ENCODE measurements around the gene ZWILCH. TPM values are rescaled to one million over a fixed set of nuclear protein-coding genes. Genes with fewer than 3 reads are reported as not detected.

The ZWILCH gene
- polyA plus RNA-seq, 2 donors = 4.5 to 7.9 TPM

DNA sequence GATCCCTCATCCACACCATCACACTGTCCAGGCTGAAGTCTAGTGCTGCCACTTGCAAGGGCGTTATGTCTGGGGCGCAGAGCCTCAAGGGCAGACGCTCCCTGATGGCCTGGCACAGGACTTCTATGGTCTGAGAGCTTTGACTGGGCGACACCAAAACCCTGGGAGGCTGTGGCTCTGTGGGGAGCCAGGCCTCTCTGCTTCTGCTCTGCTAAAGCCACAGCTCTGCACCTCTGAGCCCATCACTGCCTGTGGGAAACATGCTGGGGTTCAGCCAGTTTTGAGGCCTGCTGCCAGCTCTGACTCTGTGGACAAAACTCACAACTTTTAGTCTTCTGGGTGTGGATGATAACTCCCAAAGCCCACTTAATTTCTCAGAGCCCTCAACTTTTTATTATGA is 67.0 kb downstream of the ZWILCH start:
- Histone ChIP-seq H3K9me3 (ENCODE audit: control insufficient read depth in 2 of 2, insufficient read depth in 1 of 2, low read depth in 1 of 2, low read length in 1 of 2) (no peaks in the 10 kb centered on the region), H3K27me3 (ENCODE audit: control insufficient read depth in 1 of 2, insufficient read depth in 2 of 2, low read length in 2 of 2) (no peaks in the 10 kb centered on the region), H3K4me1 (ENCODE audit: control insufficient read depth in 2 of 2, insufficient read depth in 2 of 2, low read length in 1 of 2) (no peaks in the 10 kb centered on the region), H3K27ac (ENCODE audit: low read depth in 2 of 2, low read length in 1 of 2) (no peak overlapping the region), H3K4me3 (ENCODE audit: low read depth in 1 of 2, low read length in 2 of 2) (no peak overlapping the region), H3K36me3 (ENCODE audit: control insufficient read depth in 2 of 2, insufficient read depth in 2 of 2, low read length in 1 of 2) (no peaks in the 10 kb centered on the region)
- 86 to 96% methylated on average over 4 of the region's 4 CpGs for WGBS, 2 donors

- no peaks in the 10 kb centered on the region for H3K9me3 ChIP-seq (ENCODE audit: control insufficient read depth in 2 of 2, insufficient read depth in 1 of 2, low read depth in 1 of 2, low read length in 1 of 2)
- no peaks in the 10 kb centered on the region for H3K4me1 ChIP-seq (ENCODE audit: control insufficient read depth in 2 of 2, insufficient read depth in 2 of 2, low read length in 1 of 2)
- H3K4me3 ChIP-seq (ENCODE audit: low read depth in 1 of 2, low read length in 2 of 2) = no peak overlapping the region
- 88 to 89% methylated on average over 7 of the region's 7 CpGs for WGBS, 2 donors
- no peaks in the 10 kb centered on the region for H3K36me3 ChIP-seq (ENCODE audit: control insufficient read depth in 2 of 2, insufficient read depth in 2 of 2, low read length in 1 of 2)
- H3K27me3 ChIP-seq (ENCODE audit: control insufficient read depth in 1 of 2, insufficient read depth in 2 of 2, low read length in 2 of 2) = no peaks in the 10 kb centered on the region
- H3K27ac ChIP-seq (ENCODE audit: low read depth in 2 of 2, low read length in 1 of 2) = no peak overlapping the region
Observed at GRCh38 chr15:66573348-66573718, 68.2 kb downstream of the ZWILCH start.

DNA sequence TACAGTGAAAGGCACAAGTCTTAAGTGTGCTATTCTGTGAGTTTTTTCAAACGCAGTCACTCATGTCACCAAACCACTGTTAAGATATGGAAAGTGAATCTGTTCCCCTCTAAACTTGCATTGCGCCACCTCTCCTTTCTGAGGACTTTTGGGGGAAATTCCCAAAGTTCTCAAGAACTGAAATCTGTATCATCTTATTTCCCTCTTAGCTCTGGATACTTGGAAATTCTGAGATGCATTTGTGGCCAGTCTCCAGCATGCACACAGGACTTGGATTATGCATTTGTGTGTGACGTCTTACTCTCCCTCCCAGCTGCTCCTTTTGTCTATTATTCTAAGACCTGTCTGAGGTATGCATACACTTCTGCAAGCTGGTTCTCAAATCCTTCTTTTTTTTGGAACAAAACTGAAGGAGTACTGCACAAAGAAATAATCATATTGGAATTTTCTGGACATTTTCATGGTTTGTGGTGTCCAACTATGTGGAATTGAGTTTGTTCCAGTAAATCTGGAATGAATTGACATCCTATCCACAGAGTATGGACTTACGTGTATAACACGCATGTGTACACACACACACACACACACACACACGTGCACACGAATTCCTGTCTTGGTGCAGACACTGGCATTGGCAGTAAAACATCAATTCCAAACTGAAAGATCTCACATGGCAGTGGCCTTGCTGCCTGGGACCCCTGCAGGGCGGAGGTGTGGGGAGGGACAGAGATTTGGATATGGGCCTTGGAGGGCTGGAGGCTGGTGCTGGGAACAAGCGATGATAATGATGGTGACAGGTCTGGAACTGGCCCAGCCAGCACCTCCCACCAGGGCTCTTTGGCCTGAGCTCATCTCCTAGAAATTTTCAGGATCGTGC is 68.8 kb downstream of the ZWILCH start:
- H3K27me3 ChIP-seq (ENCODE audit: control insufficient read depth in 1 of 2, insufficient read depth in 2 of 2, low read length in 2 of 2) = no peaks in the 10 kb centered on the region
- no peak overlapping the region for H3K27ac ChIP-seq (ENCODE audit: low read depth in 2 of 2, low read length in 1 of 2)
- H3K4me1 ChIP-seq (ENCODE audit: control insufficient read depth in 2 of 2, insufficient read depth in 2 of 2, low read length in 1 of 2) = no peaks in the 10 kb centered on the region
- 65 to 66% methylated on average over 10 of the region's 10 CpGs for WGBS, 2 donors
- H3K9me3 ChIP-seq (ENCODE audit: control insufficient read depth in 2 of 2, insufficient read depth in 1 of 2, low read depth in 1 of 2, low read length in 1 of 2) = no peaks in the 10 kb centered on the region
- H3K4me3 ChIP-seq (ENCODE audit: low read depth in 1 of 2, low read length in 2 of 2) = no peak overlapping the region
- no peaks in the 10 kb centered on the region for H3K36me3 ChIP-seq (ENCODE audit: control insufficient read depth in 2 of 2, insufficient read depth in 2 of 2, low read length in 1 of 2)

DNA sequence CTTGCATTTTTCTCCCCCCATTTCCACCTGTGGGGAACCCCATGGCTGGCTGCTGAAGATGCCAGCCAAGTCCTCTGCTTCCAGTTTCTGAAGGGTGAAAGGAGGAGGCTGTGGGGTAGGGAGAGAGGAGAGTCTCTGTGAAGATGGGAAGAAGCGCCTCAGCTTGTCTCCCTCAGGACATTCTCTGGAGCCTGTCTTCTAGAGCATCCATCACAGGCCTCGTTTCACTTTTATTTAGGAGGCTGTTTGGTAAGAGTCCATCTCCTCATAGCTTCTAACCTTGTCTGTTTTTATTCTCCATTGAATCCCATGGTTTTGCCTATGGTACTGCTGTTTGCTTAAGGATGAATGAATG is 69.4 kb downstream of the ZWILCH start:
- WGBS, 2 donors = 82 to 84% methylated on average over 2 of the region's 2 CpGs
- Histone ChIP-seq H3K27ac (ENCODE audit: low read depth in 2 of 2, low read length in 1 of 2) (no peak overlapping the region), H3K4me1 (ENCODE audit: control insufficient read depth in 2 of 2, insufficient read depth in 2 of 2, low read length in 1 of 2) (no peaks in the 10 kb centered on the region), H3K4me3 (ENCODE audit: low read depth in 1 of 2, low read length in 2 of 2) (no peak overlapping the region), H3K27me3 (ENCODE audit: control insufficient read depth in 1 of 2, insufficient read depth in 2 of 2, low read length in 2 of 2) (no peaks in the 10 kb centered on the region), H3K9me3 (ENCODE audit: control insufficient read depth in 2 of 2, insufficient read depth in 1 of 2, low read depth in 1 of 2, low read length in 1 of 2) (no peaks in the 10 kb centered on the region), H3K36me3 (ENCODE audit: control insufficient read depth in 2 of 2, insufficient read depth in 2 of 2, low read length in 1 of 2) (no peaks in the 10 kb centered on the region)

GRCh38 chr15:66578286-66578875 is 73.3 kb downstream of the ZWILCH start:
- Histone ChIP-seq H3K4me3 (ENCODE audit: low read depth in 1 of 2, low read length in 2 of 2) (no peak overlapping the region), H3K27me3 (ENCODE audit: control insufficient read depth in 1 of 2, insufficient read depth in 2 of 2, low read length in 2 of 2) (no peaks in the 10 kb centered on the region), H3K9me3 (ENCODE audit: control insufficient read depth in 2 of 2, insufficient read depth in 1 of 2, low read depth in 1 of 2, low read length in 1 of 2) (no peaks in the 10 kb centered on the region), H3K36me3 (ENCODE audit: control insufficient read depth in 2 of 2, insufficient read depth in 2 of 2, low read length in 1 of 2) (no peaks in the 10 kb centered on the region), H3K27ac (ENCODE audit: low read depth in 2 of 2, low read length in 1 of 2) (no peak overlapping the region), H3K4me1 (ENCODE audit: control insufficient read depth in 2 of 2, insufficient read depth in 2 of 2, low read length in 1 of 2) (no peaks in the 10 kb centered on the region)
- 54 to 60% methylated on average over 10 of the region's 10 CpGs for WGBS, 2 donors

DNA sequence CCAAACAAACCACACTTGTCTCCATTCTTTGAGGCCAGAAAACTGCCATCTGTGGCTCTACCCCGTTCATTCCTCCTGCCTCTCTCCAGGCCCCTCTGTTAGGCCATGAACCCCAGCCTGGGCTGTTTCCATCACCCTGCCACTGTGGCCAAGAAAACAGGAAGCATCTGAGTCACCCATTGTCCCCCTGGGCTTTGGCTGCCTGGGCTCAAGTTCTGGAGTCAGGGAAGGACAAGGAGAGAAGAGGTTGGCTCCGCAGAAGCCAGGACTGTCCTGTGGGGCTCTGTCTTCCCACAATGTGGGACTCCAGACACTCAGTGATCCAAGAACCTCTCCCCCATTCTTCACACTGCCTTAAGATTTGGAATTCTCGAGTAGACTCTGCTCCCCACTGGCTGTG is 75.5 kb downstream of the ZWILCH start:
- H3K27ac ChIP-seq (ENCODE audit: low read depth in 2 of 2, low read length in 1 of 2) = no peak overlapping the region
- no peaks in the 10 kb centered on the region for H3K36me3 ChIP-seq (ENCODE audit: control insufficient read depth in 2 of 2, insufficient read depth in 2 of 2, low read length in 1 of 2)
- no peaks in the 10 kb centered on the region for H3K27me3 ChIP-seq (ENCODE audit: control insufficient read depth in 1 of 2, insufficient read depth in 2 of 2, low read length in 2 of 2)
- no peaks in the 10 kb centered on the region for H3K9me3 ChIP-seq (ENCODE audit: control insufficient read depth in 2 of 2, insufficient read depth in 1 of 2, low read depth in 1 of 2, low read length in 1 of 2)
- WGBS, 2 donors = 76 to 80% methylated on average over 3 of the region's 3 CpGs
- no peak overlapping the region for H3K4me3 ChIP-seq (ENCODE audit: low read depth in 1 of 2, low read length in 2 of 2)
- H3K4me1 ChIP-seq (ENCODE audit: control insufficient read depth in 2 of 2, insufficient read depth in 2 of 2, low read length in 1 of 2) = no peaks in the 10 kb centered on the region

DNA sequence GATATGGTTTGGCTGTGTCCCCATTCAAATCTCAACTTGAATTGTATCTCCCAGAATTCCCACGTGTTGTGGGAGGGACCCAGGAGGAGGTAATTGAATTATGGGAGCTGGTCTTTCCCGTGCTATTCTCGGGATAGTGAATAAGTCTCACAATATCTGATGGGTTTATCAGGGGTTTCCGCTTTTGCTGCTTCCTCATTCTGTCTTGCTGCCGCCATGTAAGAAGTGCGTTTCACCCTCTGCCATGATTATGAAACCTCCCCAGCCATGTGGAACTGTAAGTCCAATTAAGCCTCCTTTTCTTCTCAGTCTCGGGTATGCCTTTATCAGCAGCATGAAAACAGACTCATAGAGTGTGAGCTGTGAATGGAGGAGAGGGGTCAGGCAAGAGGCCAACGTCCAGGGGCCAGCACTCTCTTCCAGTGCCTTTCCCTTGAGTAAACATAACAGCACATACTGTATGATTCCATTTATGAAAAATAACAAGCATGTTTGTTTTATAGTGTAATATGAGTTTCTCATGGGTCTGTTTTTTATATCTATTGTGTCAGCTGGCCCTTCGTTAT is 76.9 kb downstream of the ZWILCH start:
- Histone ChIP-seq H3K27ac (ENCODE audit: low read depth in 2 of 2, low read length in 1 of 2) (no peak overlapping the region), H3K27me3 (ENCODE audit: control insufficient read depth in 1 of 2, insufficient read depth in 2 of 2, low read length in 2 of 2) (no peaks in the 10 kb centered on the region), H3K4me1 (ENCODE audit: control insufficient read depth in 2 of 2, insufficient read depth in 2 of 2, low read length in 1 of 2) (no peaks in the 10 kb centered on the region), H3K36me3 (ENCODE audit: control insufficient read depth in 2 of 2, insufficient read depth in 2 of 2, low read length in 1 of 2) (no peaks in the 10 kb centered on the region), H3K4me3 (ENCODE audit: low read depth in 1 of 2, low read length in 2 of 2) (no peak overlapping the region), H3K9me3 (ENCODE audit: control insufficient read depth in 2 of 2, insufficient read depth in 1 of 2, low read depth in 1 of 2, low read length in 1 of 2) (no peaks in the 10 kb centered on the region)
- WGBS, 2 donors = 77 to 82% methylated on average over 9 of the region's 9 CpGs

- no peaks in the 10 kb centered on the region for H3K4me1 ChIP-seq (ENCODE audit: control insufficient read depth in 2 of 2, insufficient read depth in 2 of 2, low read length in 1 of 2)
- WGBS, 2 donors = 66 to 67% methylated on average over 14 to 17 of the region's 17 CpGs
- no peaks in the 10 kb centered on the region for H3K9me3 ChIP-seq (ENCODE audit: control insufficient read depth in 2 of 2, insufficient read depth in 1 of 2, low read depth in 1 of 2, low read length in 1 of 2)
- no peak overlapping the region for H3K4me3 ChIP-seq (ENCODE audit: low read depth in 1 of 2, low read length in 2 of 2)
- no peaks in the 10 kb centered on the region for H3K36me3 ChIP-seq (ENCODE audit: control insufficient read depth in 2 of 2, insufficient read depth in 2 of 2, low read length in 1 of 2)
- no peak overlapping the region for H3K27ac ChIP-seq (ENCODE audit: low read depth in 2 of 2, low read length in 1 of 2)
- H3K27me3 ChIP-seq (ENCODE audit: control insufficient read depth in 1 of 2, insufficient read depth in 2 of 2, low read length in 2 of 2) = no peaks in the 10 kb centered on the region
Observed at GRCh38 chr15:66586155-66586976, 81.2 kb downstream of the ZWILCH start.

- no peaks in the 10 kb centered on the region for H3K4me1 ChIP-seq (ENCODE audit: control insufficient read depth in 2 of 2, insufficient read depth in 2 of 2, low read length in 1 of 2)
- H3K36me3 ChIP-seq (ENCODE audit: control insufficient read depth in 2 of 2, insufficient read depth in 2 of 2, low read length in 1 of 2) = no peaks in the 10 kb centered on the region
- no peak overlapping the region for H3K4me3 ChIP-seq (ENCODE audit: low read depth in 1 of 2, low read length in 2 of 2)
- no peaks in the 10 kb centered on the region for H3K27me3 ChIP-seq (ENCODE audit: control insufficient read depth in 1 of 2, insufficient read depth in 2 of 2, low read length in 2 of 2)
- H3K9me3 ChIP-seq (ENCODE audit: control insufficient read depth in 2 of 2, insufficient read depth in 1 of 2, low read depth in 1 of 2, low read length in 1 of 2) = no peaks in the 10 kb centered on the region
- no peak overlapping the region for H3K27ac ChIP-seq (ENCODE audit: low read depth in 2 of 2, low read length in 1 of 2)
Observed at GRCh38 chr15:66587020-66587419, 81.9 kb downstream of the ZWILCH start.
